CD4-positive, alpha-beta T cell treated with Interleukin-1 beta for 1 hour (primary cell): ENCODE data around the gene HBP1.
A peak's percentile ranks its signal among the peaks of the same experiment; 100 is the strongest.

Experiments used
- DNase-seq, 2 donors: peaks; one replicate each; pipeline ENCODE4 v3.0.0-alpha.2; 2020 to 2022

Gene HBP1

GRCh38 chr7:107157091-107157490 lies 11.7 kb upstream of the HBP1 start:
- DNase-seq, result no peak

GRCh38 chr7:107158028-107158427 lies 10.8 kb upstream of the HBP1 start:
- no peak for DNase-seq

- DNase-seq, result no peak
Observed at GRCh38 chr7:107160389-107160788, 8.4 kb upstream of the HBP1 start.

GRCh38 chr7:107161415-107161814 lies 7.4 kb upstream of the HBP1 start:
- DNase-seq, result no peak

GRCh38 chr7:107162475-107162874 lies 6.3 kb upstream of the HBP1 start:
- DNase-seq, result no peak

GRCh38 chr7:107164092-107164491 lies 4.7 kb upstream of the HBP1 start:
- no peak for DNase-seq

GRCh38 chr7:107165341-107165740 lies 3.5 kb upstream of the HBP1 start:
- no peak for DNase-seq

GRCh38 chr7:107166736-107167426 lies 1.9 kb upstream of the HBP1 start:
- DNase-seq, result no peak

- peak in 1 of 2 donors; percentile 71 for DNase-seq
Observed at GRCh38 chr7:107167483-107168232, 1.1 kb upstream of the HBP1 start.

- peak; percentile 90 to 92 for DNase-seq
Observed at GRCh38 chr7:107169120-107170050, 582 bp downstream of the HBP1 start.

GRCh38 chr7:107170051-107170915 lies 1.5 kb downstream of the HBP1 start:
- DNase-seq, result no peak

GRCh38 chr7:107171496-107171895 lies 2.7 kb downstream of the HBP1 start:
- DNase-seq, result no peak

GRCh38 chr7:107172276-107173032 lies 3.7 kb downstream of the HBP1 start:
- DNase-seq, result no peak

GRCh38 chr7:107173191-107173590 lies 4.4 kb downstream of the HBP1 start:
- no peak for DNase-seq

- no peak for DNase-seq
Observed at GRCh38 chr7:107173691-107174406, 5.0 kb downstream of the HBP1 start.

GRCh38 chr7:107179326-107180164 lies 10.7 kb downstream of the HBP1 start:
- DNase-seq, result no peak

- DNase-seq, result peak in 1 of 2 donors; percentile 19
Observed at GRCh38 chr7:107180378-107180777, 11.6 kb downstream of the HBP1 start.

- DNase-seq, result no peak
Observed at GRCh38 chr7:107181172-107181571, 12.4 kb downstream of the HBP1 start.

GRCh38 chr7:107185716-107186115 lies 16.9 kb downstream of the HBP1 start:
- DNase-seq, result no peak

GRCh38 chr7:107186240-107186639 lies 17.4 kb downstream of the HBP1 start:
- no peak for DNase-seq
